ENCODE results near the gene COG6.

Gene COG6

GRCh38 chr13:39655569-39656324 lies at the start of gene COG6:
Gene COG6, plus strand, starts transcription at chr13:39655662. Its CDS starts 65 bp downstream, at chr13:39655727.
- peak; percentile 77 for DNase-seq (ENCODE audit: low read depth)

GRCh38 chr13:39605677-39606320 lies 49.7 kb upstream of the COG6 start:
- DNase-seq (ENCODE audit: low read depth), result no peak

- DNase-seq (ENCODE audit: low read depth), result no peak
Observed at GRCh38 chr13:39607876-39608275, 47.6 kb upstream of the COG6 start.

DNA sequence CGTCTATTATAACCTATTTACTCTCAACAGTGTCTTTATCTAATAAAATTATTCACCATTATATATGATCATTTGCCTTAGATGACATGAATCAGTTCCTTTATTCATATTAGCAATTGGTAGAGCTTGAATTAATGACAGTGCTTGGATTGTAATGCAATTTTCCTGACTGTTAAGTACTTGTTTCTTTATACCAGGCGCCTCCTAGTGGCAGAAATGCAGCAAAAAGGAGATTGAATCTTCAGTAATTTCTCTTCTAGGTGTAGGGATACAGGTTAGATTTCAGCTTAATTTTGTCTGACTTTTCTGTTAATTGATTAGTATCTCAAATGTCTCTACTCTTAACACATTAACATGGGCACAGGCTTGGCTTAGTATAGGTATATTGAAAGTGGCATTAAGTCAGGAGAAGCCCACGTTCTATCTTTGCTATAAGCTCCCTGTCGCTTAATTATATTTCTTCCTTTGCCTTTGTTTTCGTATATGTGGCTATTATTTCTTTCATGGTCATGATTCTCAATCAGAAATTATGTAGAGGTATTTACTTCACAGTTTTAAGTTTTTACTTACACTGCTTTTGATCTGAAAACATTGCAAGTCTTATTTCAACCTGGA lies 43.3 kb upstream of the COG6 start:
- peak; percentile 64 for DNase-seq (ENCODE audit: low read depth)

- peak; percentile 52 for DNase-seq (ENCODE audit: low read depth)
Observed at GRCh38 chr13:39616087-39616694, 39.3 kb upstream of the COG6 start.

DNA sequence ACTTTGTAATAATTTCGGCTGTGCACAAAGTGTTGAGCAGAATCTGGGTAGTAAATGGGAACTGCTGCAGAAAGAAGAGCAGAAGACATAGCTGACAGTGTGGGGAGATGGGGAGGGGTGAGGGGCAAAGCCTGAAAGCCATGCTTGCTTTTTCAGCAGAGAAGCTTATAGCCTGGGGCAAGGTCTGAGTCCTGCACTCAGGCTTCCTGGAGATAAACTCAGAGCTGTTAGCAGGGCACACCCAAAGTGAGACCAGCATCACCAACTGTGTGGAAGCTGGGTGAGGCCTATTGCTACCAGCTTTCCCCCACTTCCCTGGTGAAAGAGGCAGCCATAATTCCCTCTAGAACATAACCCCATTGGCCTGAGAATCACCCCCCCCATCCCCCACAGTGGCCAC lies 36.9 kb upstream of the COG6 start:
- DNase-seq (ENCODE audit: low read depth), result no peak

DNA sequence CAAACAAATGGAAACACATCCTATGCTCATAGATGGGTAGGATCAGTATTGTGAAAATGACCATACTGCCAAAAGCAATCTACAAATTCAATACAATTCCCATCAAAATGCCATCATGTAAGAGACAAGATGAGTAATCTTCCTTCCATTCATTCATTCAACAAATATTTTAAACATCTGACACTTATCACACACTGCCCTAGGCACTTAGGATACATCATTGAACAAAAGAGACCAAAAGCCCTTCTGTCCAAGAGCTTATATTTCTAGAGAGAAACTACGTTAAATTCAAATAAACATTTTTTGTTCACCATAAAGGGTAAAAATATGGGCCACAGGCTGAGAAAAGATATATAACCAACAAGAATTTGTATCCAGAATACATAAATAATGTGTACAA lies 32.0 kb upstream of the COG6 start:
- DNase-seq (ENCODE audit: low read depth), result no peak

DNA sequence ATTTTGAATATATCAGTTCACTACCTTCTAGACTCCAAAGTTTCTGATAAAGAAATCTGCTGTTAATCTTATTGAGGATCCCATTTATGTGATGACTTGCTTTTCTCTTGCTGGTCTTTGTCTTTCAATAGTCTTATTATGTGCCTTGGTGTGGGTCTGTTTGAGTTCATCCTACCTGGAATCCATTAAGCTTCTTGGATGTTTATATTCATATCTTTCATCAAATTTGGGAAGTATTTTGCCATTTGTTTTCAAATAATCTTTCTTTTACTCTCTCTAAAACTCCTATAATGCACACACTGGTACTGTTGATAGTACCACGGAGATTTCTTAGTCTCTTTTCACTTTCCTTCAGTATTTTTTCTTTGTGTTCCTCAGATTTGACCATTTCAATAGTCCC lies 24.2 kb upstream of the COG6 start:
- DNase-seq (ENCODE audit: low read depth), result no peak

DNA sequence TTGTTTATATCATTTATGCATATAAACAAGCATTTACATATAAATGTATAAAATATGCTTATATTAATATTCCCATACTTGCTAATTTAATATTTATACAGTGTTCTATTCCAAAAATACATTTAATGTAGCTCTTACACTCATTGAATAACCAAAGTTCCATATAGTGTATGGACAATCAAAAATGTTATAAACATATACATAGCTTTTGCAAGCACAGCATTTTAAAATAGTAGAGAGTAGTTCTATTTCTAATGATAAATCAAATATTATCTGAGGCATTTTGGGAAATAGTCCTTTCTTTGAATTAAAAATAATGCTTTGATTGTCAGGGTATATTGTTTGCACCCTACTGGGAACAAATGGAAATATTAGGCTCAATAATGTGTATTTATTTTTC lies 22.5 kb upstream of the COG6 start:
- DNase-seq (ENCODE audit: low read depth), result no peak

DNA sequence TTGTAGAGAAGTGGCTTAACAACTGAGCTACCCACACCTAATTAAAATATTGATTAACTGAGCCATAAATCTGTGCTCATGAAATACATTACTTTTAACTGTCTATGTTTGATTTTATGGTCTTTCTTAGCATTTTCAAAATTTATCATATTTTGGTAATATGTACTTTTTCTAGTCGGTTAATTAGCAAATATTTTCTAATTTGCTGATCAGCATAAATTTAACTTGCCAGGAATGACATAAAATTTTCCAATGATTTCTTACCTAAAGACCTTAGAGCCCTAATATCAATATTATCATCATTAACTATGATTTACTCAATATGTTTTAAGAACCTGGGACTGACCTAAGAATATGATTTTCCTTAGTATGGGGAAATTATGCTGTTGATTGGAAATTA lies 19.9 kb upstream of the COG6 start:
- DNase-seq (ENCODE audit: low read depth), result no peak

- DNase-seq (ENCODE audit: low read depth), result no peak
Observed at GRCh38 chr13:39637890-39638289, 17.6 kb upstream of the COG6 start.

GRCh38 chr13:39641645-39642044 lies 13.8 kb upstream of the COG6 start:
- no peak for DNase-seq (ENCODE audit: low read depth)

GRCh38 chr13:39646122-39646521 lies 9.3 kb upstream of the COG6 start:
- DNase-seq (ENCODE audit: low read depth), result no peak

DNA sequence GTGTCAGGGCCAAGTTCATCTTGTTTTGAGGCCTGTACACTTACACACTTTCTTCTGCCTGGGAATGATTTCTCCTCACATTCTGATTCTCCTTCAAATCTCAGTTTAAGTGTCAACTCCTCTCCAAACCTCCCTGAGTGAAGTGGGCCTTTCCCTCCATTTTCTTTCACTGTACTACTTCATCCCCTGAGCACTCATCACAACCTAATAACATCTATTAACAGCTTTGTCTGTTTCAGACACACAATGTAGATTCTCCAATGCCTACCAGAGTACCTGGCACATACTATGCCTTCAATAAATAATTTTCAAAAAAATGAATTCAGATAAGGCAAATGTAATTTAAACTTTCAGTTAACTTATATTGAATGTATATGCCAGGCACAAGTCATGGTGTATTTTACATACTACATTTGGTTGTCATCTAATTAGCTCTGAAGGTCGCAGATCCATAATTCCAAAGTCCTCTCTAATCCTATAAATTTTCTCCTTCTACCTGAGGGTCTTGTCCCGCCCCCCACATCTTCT lies 357 bp upstream of the COG6 start:
- DNase-seq (ENCODE audit: low read depth), result no peak

GRCh38 chr13:39656325-39656677 lies 839 bp downstream of the COG6 start:
- no peak for DNase-seq (ENCODE audit: low read depth)

DNA sequence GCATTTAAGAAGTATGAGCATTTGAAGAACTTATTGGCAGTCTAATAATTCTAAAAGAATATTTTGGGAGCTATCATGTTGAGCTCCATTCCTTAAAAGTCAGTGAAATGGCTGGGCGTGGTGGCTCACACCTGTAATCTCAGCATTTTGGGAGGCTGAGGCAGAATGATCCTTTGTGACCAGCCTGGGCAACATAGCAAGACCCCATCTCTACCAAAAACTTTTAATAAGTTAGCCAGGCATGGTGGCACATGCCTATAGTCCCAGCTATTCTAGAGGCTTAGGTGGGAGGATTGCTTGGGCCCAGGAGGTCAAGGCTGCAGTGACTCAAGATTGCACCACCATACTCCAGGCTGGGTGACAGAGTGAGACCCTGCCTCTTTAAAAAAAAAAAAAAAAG lies 8.0 kb downstream of the COG6 start:
- no peak for DNase-seq (ENCODE audit: low read depth)

DNA sequence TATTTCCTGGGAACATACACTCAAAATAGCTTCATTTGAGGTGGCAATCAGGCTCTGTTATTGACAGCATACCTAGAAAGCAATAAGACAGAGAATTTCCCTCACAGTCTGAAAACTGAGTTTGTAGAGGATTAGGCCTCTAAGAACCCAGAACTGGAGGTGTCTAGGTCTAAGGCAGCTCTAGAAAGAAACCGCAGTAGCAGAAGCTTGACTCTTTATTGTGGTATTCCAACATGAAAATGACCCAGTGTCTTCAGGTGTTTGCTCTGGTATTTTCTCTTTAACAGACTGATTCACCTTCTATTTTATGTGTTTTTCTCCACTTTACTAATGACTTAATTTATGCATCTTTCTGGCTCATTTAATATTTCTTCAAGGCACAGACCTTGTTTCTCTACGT lies 8.5 kb downstream of the COG6 start:
- no peak for DNase-seq (ENCODE audit: low read depth)

GRCh38 chr13:39665763-39666162 lies 10.3 kb downstream of the COG6 start:
- no peak for DNase-seq (ENCODE audit: low read depth)

GRCh38 chr13:39670445-39670844 lies 15.0 kb downstream of the COG6 start:
- no peak for DNase-seq (ENCODE audit: low read depth)

- no peak for DNase-seq (ENCODE audit: low read depth)
Observed at GRCh38 chr13:39672378-39673132, 17.1 kb downstream of the COG6 start.

GRCh38 chr13:39675904-39676303 lies 20.4 kb downstream of the COG6 start:
- no peak for DNase-seq (ENCODE audit: low read depth)

GRCh38 chr13:39676315-39676876 lies 20.9 kb downstream of the COG6 start:
- DNase-seq (ENCODE audit: low read depth), result peak; percentile 28
